Measurements from ENCODE around the gene ACCS. TPM values are rescaled to one million over a fixed set of nuclear protein-coding genes. Genes with fewer than 3 reads are reported as not detected.

Gene ACCS
- total RNA-seq, 6 experiments from 2014 or later = 7.3 to 32.2 (median 15.4) TPM

DNA sequence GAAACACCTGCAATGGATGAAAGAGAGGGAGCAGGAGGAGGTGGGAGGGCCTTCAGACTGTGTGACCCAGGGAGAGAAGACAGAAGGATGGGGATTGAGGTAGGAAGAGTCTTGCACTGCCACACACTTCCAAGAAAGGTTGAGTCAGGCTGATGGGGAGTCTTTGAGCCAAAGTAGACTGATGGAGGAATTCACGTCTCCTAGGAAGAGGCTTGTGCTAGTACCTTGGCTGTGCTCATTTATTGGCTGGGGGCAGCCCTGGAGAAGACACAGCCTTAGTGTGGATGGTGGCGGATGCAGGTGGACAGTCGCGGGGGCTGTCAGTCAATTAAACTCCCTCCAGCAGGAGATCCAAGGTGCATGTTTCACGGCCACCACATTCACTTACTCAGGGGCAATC, 34.5 kb upstream of the ACCS start:
- H3K27me3 ChIP-seq = no peaks in the 10 kb centered on the region
- peak overlapping the region in 1 of 3 donors; percentile 49 for H3K27ac ChIP-seq
- H3K4me1 ChIP-seq = peaks cover 0 to under 1% (median 0%) of the 10 kb centered on the region in 4 donors
- no peaks in the 10 kb centered on the region for H3K36me3 ChIP-seq
- WGBS (ENCODE audit: insufficient coverage, low coverage, low lambda C conversion rate, missing lambda C conversion rate) = 76% methylated on average over 5 of the region's 5 CpGs
- intact Hi-C loops (cut with DNase I) = loop anchor here in 1 of 2 donors (10.0 kb wide), 1 partner anchor 137 kb away; no protein-coding TSS in a partner anchor
- DNase-seq (no peak), ATAC-seq (no peak)
- H3K9me3 ChIP-seq = no peaks in the 10 kb centered on the region
- no peak for TF ChIP-seq CTCF (IDR thresholded peaks at IDR 0.05)
- no peak for TF ChIP-seq POLR2A (IDR thresholded peaks at IDR 0.05)
- H3K4me3 ChIP-seq = no peak overlapping the region

GRCh38 chr11:44032299-44033085, 33.6 kb upstream of the ACCS start:
- DNase-seq (no peak), ATAC-seq (no peak)
- Histone ChIP-seq H3K4me1 (peaks cover 0 to 8% (median 3%) of the 10 kb centered on the region in 4 donors), H3K27ac (peak overlapping the region in 1 of 3 donors; percentile 16), H3K9me3 (no peaks in the 10 kb centered on the region), H3K36me3 (no peaks in the 10 kb centered on the region), H3K27me3 (no peaks in the 10 kb centered on the region), H3K4me3 (no peak overlapping the region)
- no peak for TF ChIP-seq POLR2A (IDR thresholded peaks at IDR 0.05)
- no peak for TF ChIP-seq CTCF (IDR thresholded peaks at IDR 0.05)
- 60% methylated on average over 15 of the region's 15 CpGs for WGBS (ENCODE audit: insufficient coverage, low coverage, low lambda C conversion rate, missing lambda C conversion rate)
- intact Hi-C loops (cut with DNase I) = loop anchor here in 1 of 2 donors (10.0 kb wide), 1 partner anchor 138 kb away; no protein-coding TSS in a partner anchor

- 39% methylated on average over 3 of the region's 3 CpGs for WGBS (ENCODE audit: insufficient coverage, low coverage, low lambda C conversion rate, missing lambda C conversion rate)
- intact Hi-C loops (cut with DNase I) = loop anchor here in 1 of 2 donors (10.0 kb wide), 1 partner anchor 139 kb away; no protein-coding TSS in a partner anchor
- Histone ChIP-seq H3K4me1 (peaks cover 0 to 8% (median 3%) of the 10 kb centered on the region in 4 donors), H3K27me3 (no peaks in the 10 kb centered on the region), H3K27ac (peak overlapping the region in 1 of 3 donors; percentile 43), H3K4me3 (no peak overlapping the region), H3K36me3 (no peaks in the 10 kb centered on the region), H3K9me3 (no peaks in the 10 kb centered on the region)
- no peak for ATAC-seq
- DNase-seq = no peak
- TF ChIP-seq CTCF (IDR thresholded peaks at IDR 0.05) (no peak), POLR2A (IDR thresholded peaks at IDR 0.05) (no peak)
Observed at GRCh38 chr11:44033411-44033850, 32.6 kb upstream of the ACCS start.

DNA sequence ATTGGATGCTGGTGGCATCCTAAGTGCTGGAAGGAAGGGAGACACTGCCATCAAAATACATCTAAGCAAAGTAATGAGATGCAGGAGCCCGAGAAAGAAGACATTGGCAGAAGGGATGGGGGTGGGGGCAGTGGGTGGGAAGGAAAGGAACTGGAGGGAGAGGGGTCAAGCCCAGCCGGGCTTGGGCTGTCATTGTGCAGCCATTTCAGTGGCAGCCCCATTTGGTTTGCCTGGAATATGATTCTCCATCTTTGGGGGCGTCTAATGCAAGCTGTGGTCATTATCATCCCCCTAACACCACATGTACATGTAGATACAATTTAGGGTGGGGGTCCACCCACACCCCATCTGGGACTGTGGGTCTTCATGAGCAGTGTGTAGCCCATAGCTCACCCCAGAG, 32.2 kb upstream of the ACCS start:
- peaks cover 0 to 8% (median 3%) of the 10 kb centered on the region in 4 donors for H3K4me1 ChIP-seq
- no peaks in the 10 kb centered on the region for H3K9me3 ChIP-seq
- no peak overlapping the region for H3K4me3 ChIP-seq
- intact Hi-C loops (cut with DNase I) = loop anchor here in 1 of 2 donors (10.0 kb wide), 1 partner anchor 139 kb away; no protein-coding TSS in a partner anchor
- TF ChIP-seq CTCF (IDR thresholded peaks at IDR 0.05) (no peak), POLR2A (IDR thresholded peaks at IDR 0.05) (no peak)
- DNase-seq (no peak), ATAC-seq (no peak)
- H3K36me3 ChIP-seq = no peaks in the 10 kb centered on the region
- WGBS (ENCODE audit: insufficient coverage, low coverage, low lambda C conversion rate, missing lambda C conversion rate) = 16% methylated on average over 2 of the region's 3 CpGs
- no peaks in the 10 kb centered on the region for H3K27me3 ChIP-seq
- H3K27ac ChIP-seq = no peak overlapping the region
